Neutrophil (primary cell): ENCODE measurements around the gene GPR158.

Experiments
- H3K27ac ChIP-seq: fragments of 200-600 bp; sonication (generic); 2 replicates; pipeline ENCODE4 v1.5.1; 2016; ENCODE audit warnings: mild to moderate bottlenecking, moderate library complexity
- H3K27me3 ChIP-seq: fragments of 200-600 bp; sonication (generic); 2 replicates; pipeline ENCODE4 v1.6.0; 2016; ENCODE audit warnings: mild to moderate bottlenecking
- H3K36me3 ChIP-seq: fragments of 200-600 bp; sonication (generic); 2 replicates; pipeline ENCODE4 v1.5.1; 2017
- H3K4me1 ChIP-seq, 2 experiments: fragments of 200-600 bp in 1 of 2; sonication (generic) in 1 of 2; 1 replicate in 1 of 2; 2 replicates in 1 of 2; pipeline versions ENCODE4 v1.5.1 to v1.6.1; 2013 to 2016; ENCODE audit warnings: low read depth in 1 of 2, low read length in 1 of 2, mild to moderate bottlenecking in 1 of 2, moderate library complexity in 1 of 2; ENCODE audit not compliant: control insufficient read depth in 1 of 2, insufficient read depth in 1 of 2
- H3K4me3 ChIP-seq, 2 experiments: fragments of 200-600 bp in 1 of 2; sonication (generic) in 1 of 2; 1 replicate in 1 of 2; 2 replicates in 1 of 2; pipeline ENCODE4 v1.5.1; 2013 to 2016; ENCODE audit warnings: low read depth in 1 of 2, low read length in 1 of 2, mild to moderate bottlenecking in 1 of 2, moderate library complexity in 1 of 2
- H3K9me3 ChIP-seq: fragments of 200-600 bp; sonication (generic); 2 replicates; pipeline ENCODE4 v1.5.1; 2016
- CTCF ChIP-seq: fragments of 200-600 bp; sonication (generic); IDR thresholded peaks from 2 replicates; pipeline ENCODE4 v1.5.1; 2016; ENCODE audit warnings: antibody characterized with exemption

GPR158 gene

GRCh38 chr10:25616903-25617592 is 442.2 kb downstream of the GPR158 start:
- no peak overlapping the region for H3K4me3 ChIP-seq
- TF ChIP-seq CTCF, result no peak
- no peak overlapping the region for H3K27ac ChIP-seq
- no peaks in the 10 kb centered on the region for H3K27me3 ChIP-seq
- no peaks in the 10 kb centered on the region for H3K4me1 ChIP-seq
- H3K9me3 ChIP-seq, result no peaks in the 10 kb centered on the region
- H3K36me3 ChIP-seq, result no peaks in the 10 kb centered on the region

- H3K27me3 ChIP-seq, result no peaks in the 10 kb centered on the region
- no peak for TF ChIP-seq CTCF
- H3K36me3 ChIP-seq, result no peaks in the 10 kb centered on the region
- no peaks in the 10 kb centered on the region for H3K9me3 ChIP-seq
- no peaks in the 10 kb centered on the region for H3K4me1 ChIP-seq
- H3K27ac ChIP-seq, result no peak overlapping the region
- H3K4me3 ChIP-seq, result no peak overlapping the region
Measured at GRCh38 chr10:25627606-25628005, 452.8 kb downstream of the GPR158 start.

- Histone ChIP-seq H3K27me3 (no peaks in the 10 kb centered on the region), H3K9me3 (no peaks in the 10 kb centered on the region), H3K4me3 (no peak overlapping the region), H3K4me1 (no peaks in the 10 kb centered on the region), H3K36me3 (no peaks in the 10 kb centered on the region), H3K27ac (no peak overlapping the region)
- TF ChIP-seq CTCF, result no peak
Measured at GRCh38 chr10:25629333-25629732, 454.5 kb downstream of the GPR158 start.

- H3K27me3 ChIP-seq, result no peaks in the 10 kb centered on the region
- H3K36me3 ChIP-seq, result no peaks in the 10 kb centered on the region
- no peak overlapping the region for H3K27ac ChIP-seq
- H3K9me3 ChIP-seq, result no peaks in the 10 kb centered on the region
- TF ChIP-seq CTCF, result no peak
- H3K4me3 ChIP-seq, result no peak overlapping the region
- no peaks in the 10 kb centered on the region for H3K4me1 ChIP-seq
Measured at GRCh38 chr10:25631471-25631870, 456.7 kb downstream of the GPR158 start.

- TF ChIP-seq CTCF, result no peak
- Histone ChIP-seq H3K27ac (no peak overlapping the region), H3K36me3 (no peaks in the 10 kb centered on the region), H3K4me1 (no peaks in the 10 kb centered on the region), H3K27me3 (no peaks in the 10 kb centered on the region), H3K9me3 (no peaks in the 10 kb centered on the region), H3K4me3 (no peak overlapping the region)
Measured at GRCh38 chr10:25632802-25633201, 458.0 kb downstream of the GPR158 start.
